ENCODE results near the gene CEMIP2.

The CEMIP2 gene

DNA sequence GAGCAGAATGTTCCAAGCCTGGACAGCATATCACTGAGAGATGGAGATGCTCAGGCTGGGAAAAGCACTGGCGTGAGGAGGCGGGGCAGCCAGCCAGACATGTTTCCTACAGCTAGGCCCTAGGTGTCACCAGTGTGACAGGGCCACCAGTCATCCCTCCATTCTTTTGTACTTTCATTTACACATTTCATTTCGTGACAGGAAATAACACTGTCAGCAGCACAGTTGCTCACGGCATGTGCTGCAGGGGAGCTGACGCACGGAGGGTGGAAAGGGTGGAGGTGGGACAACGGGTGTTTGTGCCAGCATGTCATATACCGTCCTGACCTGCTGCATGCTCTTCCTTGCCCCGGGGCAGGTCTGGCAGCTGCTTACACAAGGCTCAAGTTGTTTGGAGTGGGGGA is 14.8 kb upstream of the CEMIP2 start:
- TF ChIP-seq, protein P1, sequence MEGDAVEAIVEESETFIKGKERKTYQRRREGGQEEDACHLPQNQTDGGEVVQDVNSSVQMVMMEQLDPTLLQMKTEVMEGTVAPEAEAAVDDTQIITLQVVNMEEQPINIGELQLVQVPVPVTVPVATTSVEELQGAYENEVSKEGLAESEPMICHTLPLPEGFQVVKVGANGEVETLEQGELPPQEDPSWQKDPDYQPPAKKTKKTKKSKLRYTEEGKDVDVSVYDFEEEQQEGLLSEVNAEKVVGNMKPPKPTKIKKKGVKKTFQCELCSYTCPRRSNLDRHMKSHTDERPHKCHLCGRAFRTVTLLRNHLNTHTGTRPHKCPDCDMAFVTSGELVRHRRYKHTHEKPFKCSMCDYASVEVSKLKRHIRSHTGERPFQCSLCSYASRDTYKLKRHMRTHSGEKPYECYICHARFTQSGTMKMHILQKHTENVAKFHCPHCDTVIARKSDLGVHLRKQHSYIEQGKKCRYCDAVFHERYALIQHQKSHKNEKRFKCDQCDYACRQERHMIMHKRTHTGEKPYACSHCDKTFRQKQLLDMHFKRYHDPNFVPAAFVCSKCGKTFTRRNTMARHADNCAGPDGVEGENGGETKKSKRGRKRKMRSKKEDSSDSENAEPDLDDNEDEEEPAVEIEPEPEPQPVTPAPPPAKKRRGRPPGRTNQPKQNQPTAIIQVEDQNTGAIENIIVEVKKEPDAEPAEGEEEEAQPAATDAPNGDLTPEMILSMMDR (IDR thresholded peaks at IDR 0.05) = no peak; the same call in 1 of the 2 replicates

- TF ChIP-seq, protein P1 (IDR thresholded peaks at IDR 0.05) = no peak
Observed at GRCh38 chr9:71781391-71781790, 13.1 kb upstream of the CEMIP2 start.

GRCh38 chr9:71780953-71781352 is 12.6 kb upstream of the CEMIP2 start:
- TF ChIP-seq, protein P1 (IDR thresholded peaks at IDR 0.05) = no peak

DNA sequence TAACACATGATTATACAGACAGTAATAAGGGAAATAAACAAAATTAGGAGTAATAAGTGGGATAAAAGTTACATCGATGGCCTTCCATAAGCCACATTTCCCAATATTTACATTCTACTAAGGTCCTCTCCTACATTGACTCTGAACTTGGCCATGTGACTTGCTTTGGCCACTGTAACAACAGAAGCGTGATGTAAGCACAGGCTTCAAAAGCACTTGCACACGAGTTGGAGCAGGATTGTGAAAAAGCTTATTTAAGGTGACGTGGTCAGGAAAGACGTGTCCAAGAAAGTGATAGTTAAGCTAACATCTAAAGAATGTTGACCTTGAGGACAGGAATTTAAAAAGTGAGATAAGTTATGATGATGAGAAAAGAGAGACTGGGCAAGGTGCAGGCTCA is 9.8 kb upstream of the CEMIP2 start:
- TF ChIP-seq, protein P1 (IDR thresholded peaks at IDR 0.05) = no peak

DNA sequence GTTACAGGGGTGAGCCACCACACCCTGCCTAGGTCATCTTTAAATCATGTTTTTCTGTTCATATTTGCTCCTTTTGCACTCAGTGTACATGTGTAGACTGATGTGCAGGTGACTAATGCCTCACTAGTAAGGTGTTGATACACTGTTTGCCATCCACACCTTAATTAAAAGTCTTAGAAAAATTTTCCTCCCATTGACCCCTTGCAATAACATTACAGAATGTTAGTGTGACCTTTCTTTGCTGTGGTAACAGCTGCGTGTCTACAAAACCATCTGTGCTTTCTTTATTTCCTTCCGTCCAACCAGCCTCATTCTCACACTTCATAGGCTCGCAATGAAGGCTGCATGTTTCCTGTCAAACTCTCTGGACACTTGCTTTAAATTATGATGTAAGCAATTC is 6.6 kb upstream of the CEMIP2 start:
- TF ChIP-seq, protein P1 (IDR thresholded peaks at IDR 0.05) = no peak

GRCh38 chr9:71772726-71773125 is 4.4 kb upstream of the CEMIP2 start:
- TF ChIP-seq, protein P1 (IDR thresholded peaks at IDR 0.05) = no peak

GRCh38 chr9:71770170-71770569 is 1.9 kb upstream of the CEMIP2 start:
- TF ChIP-seq, protein P1 (IDR thresholded peaks at IDR 0.05) = no peak
